ENCODE results near the gene METAP1D.
A peak's percentile ranks its signal among the peaks of the same experiment; 100 is the strongest.
"Not testable (repeated sequence)": the region's sequence is repeated elsewhere in the genome, so short reads cannot be mapped to it uniquely, and the experiment has no call there.

The METAP1D gene

DNA sequence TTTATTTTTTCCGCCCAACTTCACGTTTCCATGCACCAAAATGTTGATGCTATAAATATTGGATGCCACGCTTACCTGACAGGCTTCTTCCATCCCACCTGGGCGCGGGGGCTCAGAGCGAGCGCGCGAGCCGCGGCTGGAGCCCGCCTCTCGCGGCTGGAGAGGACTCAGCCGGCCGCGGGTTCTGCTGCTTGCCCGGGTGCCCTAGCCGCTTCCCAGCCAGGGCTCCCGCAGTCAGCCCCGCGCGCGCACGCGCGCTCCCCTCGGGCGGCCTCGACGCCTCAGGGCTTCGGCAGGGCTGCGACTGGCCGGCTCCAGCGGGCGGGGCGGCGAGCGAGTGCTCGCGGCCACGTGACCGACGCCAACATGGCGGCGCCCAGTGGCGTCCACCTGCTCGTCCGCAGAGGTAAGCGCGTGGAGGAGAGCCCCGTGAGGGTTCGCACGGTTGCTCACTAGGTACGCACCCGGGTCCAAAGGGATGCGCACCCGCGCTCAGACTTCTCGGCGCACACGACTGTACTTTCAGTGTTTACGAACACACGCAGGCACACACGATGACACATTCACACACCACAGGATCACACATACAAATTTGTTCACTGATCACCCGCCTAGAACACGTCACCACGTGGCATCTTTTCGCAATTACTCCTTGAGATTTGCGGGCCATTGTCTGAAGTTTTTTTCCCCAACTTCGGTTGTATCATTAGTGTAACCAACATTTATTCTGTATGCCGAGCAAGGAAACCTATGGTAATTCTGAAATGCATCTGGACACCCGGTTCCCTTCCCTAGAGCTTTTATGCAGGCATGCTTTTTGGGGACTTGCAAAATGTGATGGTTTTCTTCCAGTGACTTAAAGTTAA is at the start of gene METAP1D:
METAP1D (plus strand) TSS at position 350 of the 866 bp plus-strand sequence; CDS start at position 367, 17 bp downstream.
- DNase-seq (ENCODE audit: low read depth, low spot score), result peak; percentile 98

DNA sequence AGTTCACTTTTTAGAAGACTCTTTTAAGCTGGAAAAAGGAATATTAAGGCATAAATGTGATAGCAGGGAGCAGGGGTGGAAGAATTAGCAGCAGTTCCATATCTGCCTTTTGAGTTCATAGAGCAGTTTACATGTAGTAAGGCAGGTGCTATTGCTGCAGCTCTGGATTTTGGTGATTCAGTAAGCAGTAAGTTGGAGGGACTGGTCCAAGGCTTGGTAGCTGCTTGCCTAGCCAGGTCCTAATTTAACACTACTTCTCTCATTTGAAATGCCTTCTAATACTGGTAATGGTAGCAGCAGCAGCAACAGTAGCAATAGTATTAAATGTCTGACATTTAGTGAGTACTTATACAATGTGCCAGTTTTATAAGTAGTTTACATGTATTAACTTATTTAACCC is 47.5 kb upstream of the METAP1D start:
- no peak for DNase-seq (ENCODE audit: low read depth, low spot score)

DNA sequence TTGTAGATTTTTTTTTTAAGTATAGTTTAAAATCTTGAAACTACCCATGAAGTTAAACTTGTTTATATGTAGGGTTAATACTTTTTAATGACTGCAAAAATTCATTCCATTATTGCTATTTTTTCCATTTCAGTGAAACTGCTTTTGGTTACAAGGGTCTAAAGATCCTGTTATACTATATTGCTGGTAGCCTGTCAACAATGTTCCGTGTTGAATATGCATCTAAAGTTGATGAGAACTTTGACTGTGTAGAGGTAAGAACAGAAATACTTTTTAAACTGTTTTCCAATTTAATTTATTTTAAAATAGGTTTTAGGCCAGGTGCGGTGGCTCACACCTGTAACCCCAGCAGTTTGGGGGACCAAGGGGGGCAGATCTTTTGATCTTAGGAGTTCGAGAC is 47.0 kb upstream of the METAP1D start:
- no peak for DNase-seq (ENCODE audit: low read depth, low spot score)

DNA sequence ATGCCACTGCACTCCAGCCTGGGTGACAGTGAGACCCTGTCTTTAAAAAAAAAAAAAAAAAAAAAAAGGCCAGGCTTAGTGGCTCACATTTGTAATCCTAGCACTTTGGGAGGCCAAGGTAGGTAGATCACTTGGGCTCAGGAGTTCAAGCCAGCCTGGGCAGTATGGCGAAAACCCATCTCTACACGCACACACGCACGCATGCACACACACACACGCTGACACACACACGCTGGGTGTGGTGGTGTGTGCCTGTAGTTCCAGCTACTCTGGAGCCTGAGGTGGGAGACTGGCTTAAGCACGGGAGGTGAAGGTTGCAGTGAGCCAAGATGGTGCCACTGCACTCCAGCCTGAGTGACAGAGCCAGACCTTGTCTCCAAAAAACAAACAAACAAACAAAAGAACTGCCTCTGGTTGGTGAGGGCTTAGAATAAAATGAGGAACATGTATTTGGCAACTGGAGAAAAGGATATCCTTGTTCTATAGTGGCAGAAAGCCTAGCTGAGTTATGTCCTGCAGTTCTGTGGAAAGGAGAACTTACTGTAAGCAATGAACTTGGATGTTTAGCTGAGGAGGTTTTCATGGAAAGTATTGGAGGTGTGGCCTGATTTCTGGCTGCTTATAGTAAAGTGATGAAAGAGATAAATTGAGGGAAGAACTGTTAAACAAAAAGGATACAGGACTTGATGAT is 43.5 kb upstream of the METAP1D start:
- DNase-seq (ENCODE audit: low read depth, low spot score), result no peak

DNA sequence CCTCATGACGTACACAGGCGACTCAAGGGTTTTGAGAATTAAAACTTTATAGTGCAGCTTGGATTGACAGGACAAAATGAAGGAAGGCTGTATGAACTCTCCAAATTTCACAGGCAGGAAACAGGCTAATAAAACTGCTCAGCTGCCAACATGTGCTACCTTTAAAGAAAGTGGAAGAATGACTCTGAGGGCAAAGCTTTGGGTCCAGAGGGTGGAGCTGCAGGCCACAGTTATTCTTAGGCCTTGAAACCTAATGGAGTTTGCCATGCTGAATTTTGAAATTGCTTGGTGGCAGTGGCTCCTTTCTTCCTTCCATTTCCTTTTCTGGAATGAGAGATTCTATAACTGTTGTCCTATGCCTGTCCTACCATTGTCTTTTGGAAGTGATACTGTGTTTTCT is 42.7 kb upstream of the METAP1D start:
- DNase-seq (ENCODE audit: low read depth, low spot score), result no peak

DNA sequence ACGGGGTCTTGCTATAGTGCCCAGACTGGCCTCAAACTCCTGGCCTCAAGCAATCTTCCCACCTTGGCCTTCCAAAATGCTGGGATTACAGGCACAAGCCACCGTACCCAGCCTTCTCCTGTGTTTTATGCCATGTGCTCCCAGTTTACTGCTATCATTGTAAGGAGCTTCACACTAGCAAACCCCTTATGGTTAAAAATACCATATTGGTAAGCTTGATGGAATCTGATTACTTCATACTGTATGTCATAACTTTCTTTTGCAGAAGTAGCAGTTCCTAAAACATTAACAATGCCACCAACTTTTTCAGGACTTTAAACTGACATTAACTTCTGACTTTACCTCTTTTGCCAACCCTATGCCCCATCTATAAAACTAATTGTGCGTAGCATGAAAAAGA is 41.3 kb upstream of the METAP1D start:
- DNase-seq (ENCODE audit: low read depth, low spot score), result peak; percentile 6

DNA sequence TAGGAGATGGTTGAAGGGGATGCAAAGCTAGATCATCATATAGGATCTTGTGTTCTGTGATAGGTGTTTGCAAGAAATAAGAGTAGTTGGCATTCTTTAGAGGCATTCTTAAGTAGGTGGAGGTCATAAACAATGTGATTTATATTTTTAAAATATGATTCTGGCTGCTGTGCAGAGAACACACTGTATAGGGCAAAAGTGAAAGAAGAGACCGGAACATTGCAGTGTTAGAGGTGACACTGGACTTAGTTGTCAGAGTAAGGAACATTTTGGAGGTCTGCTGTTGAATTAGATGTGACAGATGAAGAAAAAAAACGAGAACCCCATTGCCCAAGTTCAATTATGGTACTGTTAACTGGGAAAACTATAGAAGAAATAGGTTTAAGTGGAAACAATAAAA is 39.8 kb upstream of the METAP1D start:
- no peak for DNase-seq (ENCODE audit: low read depth, low spot score)

DNA sequence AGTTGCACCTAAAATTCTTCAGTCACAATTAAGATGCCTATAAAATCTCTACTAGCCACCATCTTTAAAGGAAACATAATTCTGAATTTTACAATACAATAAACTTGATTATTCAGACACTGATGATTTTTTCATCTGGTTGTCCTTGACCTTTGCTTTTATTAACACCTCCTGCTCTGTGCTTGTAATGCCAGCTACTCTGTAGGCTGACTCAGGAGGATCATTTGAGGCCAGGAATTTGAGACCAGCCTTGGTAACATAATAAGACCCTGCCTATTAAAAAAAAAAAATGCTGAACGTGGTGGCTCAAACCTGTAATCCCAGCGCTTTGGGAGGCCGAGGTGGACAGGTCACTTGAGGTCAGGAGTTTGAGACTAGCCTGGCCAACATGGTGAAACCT is 39.2 kb upstream of the METAP1D start:
- no peak for DNase-seq (ENCODE audit: low read depth, low spot score)

DNA sequence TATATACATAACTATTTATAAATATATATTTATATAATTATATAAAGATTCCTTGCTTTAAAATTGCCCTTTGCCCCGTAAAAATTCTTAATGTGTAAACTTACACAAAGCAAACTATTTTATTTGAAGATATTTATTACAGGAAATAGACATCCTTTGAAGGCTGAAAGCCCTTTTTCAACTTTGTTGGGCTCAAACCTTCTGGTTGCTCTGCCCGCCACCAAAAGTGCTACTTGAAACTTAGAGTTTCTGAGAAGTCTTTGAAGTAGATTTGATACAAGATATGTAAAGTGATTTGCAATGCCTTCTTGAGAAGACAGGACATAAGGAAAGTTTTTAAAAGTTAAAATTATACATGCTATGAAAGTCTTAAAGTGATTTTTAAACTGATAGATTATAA is 36.6 kb upstream of the METAP1D start:
- DNase-seq (ENCODE audit: low read depth, low spot score), result no peak

DNA sequence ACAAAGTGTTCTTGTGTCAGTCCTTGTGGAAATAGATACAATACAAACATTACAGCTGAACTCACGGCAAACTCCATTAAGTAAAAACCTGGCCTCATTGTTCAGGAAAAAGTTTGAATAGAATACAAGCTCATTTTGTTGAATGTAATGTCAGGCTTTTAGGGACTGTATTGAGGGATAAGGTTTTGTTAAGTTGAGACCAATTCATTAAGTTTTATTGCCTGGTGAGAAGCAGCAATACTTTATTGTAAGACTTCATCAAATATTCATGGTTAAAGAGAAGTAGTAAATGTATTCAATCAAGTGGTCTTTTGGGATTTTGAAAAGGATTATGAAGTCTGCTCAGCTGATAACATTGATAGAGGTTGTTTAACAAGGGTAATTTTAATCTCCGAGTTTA is 35.4 kb upstream of the METAP1D start:
- DNase-seq (ENCODE audit: low read depth, low spot score), result no peak

DNA sequence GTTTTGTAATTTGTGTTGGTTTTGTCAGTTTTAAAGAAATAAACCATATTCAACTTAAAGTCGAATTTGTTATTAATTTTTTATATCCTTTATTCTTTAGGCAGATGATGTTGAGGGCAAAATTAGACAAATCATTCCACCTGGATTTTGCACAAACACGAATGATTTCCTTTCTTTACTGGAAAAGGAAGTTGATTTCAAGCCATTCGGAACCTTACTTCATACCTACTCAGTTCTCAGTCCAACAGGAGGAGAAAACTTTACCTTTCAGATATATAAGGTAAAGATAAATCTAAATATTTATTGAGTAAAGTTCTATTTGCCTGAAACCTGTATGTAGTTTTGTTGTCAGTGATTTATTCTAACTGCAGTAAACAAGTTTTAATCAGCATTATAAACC is 34.5 kb upstream of the METAP1D start:
- DNase-seq (ENCODE audit: low read depth, low spot score), result no peak

DNA sequence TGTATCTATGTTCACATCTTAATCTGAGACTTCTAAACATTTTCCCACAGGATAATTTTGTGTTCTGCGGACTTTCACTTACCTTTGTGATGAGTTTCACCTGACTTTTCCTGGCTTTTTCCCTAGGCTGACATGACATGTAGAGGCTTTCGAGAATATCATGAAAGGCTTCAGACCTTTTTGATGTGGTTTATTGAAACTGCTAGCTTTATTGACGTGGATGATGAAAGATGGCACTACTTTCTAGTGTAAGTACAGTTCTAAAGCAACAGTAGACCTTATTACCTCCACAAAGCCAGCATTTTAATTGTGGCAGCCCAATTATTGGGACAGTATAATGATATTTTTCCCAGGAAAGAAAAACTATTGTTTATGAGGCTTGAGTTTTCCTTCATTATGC is 34.1 kb upstream of the METAP1D start:
- DNase-seq (ENCODE audit: low read depth, low spot score), result no peak

DNA sequence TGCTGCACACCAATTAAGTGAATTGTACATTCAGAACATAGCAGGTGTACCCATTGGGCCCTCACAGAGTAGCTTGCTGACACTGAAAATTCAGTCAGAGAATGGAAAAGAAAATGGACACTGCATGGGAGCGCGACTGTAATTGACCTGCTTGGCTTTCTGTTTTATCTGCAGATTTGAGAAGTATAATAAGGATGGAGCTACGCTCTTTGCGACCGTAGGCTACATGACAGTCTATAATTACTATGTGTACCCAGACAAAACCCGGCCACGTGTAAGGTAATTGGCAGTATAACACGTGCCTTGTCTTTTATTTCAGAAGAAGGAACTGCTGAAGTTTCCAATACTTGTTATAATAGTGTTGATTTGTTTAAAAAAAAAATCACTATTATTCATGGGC is 33.5 kb upstream of the METAP1D start:
- no peak for DNase-seq (ENCODE audit: low read depth, low spot score)

DNA sequence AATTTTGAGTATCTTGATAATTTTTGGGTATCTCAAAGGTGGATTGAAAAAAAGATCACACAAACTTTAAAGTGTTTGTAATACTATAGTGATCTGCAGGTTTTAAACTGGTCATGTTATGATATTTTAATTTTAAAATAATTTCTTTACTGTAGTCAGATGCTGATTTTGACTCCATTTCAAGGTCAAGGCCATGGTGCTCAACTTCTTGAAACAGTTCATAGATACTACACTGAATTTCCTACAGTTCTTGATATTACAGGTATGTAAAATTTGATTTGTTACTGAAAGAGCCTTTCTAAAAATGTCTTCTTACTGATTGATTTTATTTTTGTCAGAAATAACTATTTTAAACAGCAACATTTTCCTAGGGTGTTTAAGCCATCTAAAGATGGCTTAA is 33.1 kb upstream of the METAP1D start:
- no peak for DNase-seq (ENCODE audit: low read depth, low spot score)

DNA sequence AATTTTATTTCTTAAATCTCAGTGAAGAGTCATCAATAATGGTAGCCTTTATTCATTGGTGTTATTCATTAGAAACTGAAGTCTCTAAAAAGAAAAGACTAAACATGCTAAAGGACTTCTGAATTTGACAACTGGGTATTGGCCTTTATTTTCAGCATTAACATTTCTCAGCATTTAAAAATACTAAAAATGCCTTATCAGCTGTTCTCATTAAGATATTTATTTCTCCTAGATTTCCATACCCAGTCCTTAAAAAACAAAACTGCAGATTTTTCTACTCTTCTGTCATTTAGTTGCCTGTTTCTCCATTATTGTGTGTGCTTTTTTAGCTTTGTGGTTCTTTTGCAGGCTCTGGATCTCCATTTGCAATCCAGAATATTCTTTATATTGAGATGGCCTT is 31.2 kb upstream of the METAP1D start:
- no peak for DNase-seq (ENCODE audit: low read depth, low spot score)

DNA sequence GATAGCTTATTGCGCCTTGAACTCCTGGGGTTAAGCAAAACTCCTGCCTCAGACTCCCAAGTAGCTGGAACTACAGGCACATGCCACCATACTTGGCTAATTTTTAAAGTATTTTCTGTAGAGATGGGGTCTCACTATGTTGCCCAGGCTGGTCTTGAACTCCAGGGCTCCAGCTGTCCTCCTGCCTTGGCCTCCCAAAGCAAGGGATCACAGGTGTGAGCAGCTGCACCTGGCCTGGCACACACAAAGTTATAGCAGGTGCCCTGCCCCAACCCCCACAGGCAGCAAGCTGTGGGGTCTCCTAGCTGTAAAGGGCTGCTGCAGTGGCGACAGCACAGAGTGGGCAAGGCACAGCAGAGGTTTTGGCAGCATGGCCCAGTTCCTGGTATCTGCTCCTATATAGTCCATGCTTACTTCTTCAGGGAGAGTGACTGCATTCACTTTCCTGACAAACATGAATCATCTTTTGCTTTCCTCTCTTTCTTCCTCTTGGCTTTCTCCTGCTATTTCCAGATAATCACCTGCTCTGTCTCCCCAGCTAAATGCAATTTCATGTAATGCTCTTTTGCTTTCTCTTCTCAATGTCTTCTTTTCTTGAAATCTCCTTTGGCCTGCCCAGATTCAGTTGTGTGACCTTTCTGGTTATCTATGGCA is 27.3 kb upstream of the METAP1D start:
- no peak for DNase-seq (ENCODE audit: low read depth, low spot score)

DNA sequence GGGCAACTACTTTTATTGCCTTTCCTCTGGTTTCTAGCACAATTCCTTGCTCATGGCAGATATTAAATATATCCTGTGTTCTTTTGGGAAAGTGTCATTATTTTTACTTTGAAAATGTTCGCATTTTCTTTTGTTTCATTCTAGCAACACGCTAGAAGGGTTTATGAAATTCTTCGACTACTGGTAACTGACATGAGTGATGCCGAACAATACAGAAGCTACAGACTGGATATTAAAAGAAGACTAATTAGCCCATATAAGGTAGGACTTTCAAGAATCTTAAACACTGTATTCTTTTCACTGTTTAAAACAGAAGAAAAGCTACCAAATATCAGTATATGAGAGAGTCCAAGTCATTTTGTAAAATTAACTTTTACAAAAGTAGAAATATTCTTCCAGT is 20.6 kb upstream of the METAP1D start:
- no peak for DNase-seq (ENCODE audit: low read depth, low spot score)

DNA sequence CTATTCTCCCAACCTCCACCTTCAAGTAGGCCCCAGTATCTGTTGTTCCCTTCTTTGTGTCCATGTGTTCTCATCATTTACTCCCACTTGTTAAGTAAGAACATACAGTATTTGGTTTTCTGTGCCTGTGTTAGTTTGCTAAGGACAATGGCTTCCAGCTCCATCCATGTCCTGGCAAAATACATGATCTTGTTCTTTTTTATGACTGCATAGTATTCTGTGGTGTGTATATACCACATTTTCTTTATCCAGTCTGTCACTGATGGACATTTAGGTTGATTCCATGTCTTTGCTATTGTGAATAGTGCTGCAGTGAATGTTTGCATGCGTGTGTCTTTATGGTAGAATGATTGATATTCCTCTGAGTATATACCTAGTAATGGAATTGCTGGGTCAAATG is 15.8 kb upstream of the METAP1D start:
- DNase-seq (ENCODE audit: low read depth, low spot score), result not testable (repeated sequence)

DNA sequence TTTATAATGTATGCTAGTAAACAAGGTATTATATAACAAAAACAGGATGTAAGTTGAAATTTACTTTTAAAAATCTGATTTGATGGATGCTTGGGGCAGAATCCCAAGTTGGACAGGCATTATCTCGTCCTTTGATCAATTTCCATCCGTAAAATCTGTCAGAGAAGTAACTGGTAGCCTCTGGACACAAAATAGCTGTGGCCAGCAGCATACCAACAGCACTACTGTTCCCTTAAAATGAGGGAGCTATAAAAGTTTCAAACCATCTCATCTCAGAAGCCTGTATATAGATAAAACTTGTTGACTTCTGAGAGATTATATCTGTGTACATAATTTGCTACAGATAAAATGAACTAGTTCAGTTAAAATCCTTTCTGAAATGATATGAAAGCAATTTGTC is 14.7 kb upstream of the METAP1D start:
- DNase-seq (ENCODE audit: low read depth, low spot score), result peak; percentile 25

DNA sequence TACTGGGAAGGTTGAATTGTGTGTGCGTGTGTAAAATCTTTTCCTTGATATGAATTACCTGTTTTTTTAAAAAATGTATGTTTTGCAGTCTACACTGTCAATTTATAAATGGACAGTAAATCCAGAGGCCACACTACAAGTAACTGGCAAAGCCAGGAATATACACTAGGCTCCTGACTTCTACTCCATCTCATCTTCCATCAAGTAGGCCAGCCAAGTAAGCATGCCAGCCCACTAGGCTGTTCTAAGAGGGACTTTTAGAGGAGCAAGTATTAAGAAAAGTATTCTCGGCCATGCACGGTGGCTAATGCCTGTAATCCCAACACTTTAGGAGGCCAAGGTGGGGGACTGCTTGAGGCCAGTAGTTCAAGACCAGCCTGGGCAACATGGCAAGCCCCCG is 13.0 kb upstream of the METAP1D start:
- DNase-seq (ENCODE audit: low read depth, low spot score), result no peak

DNA sequence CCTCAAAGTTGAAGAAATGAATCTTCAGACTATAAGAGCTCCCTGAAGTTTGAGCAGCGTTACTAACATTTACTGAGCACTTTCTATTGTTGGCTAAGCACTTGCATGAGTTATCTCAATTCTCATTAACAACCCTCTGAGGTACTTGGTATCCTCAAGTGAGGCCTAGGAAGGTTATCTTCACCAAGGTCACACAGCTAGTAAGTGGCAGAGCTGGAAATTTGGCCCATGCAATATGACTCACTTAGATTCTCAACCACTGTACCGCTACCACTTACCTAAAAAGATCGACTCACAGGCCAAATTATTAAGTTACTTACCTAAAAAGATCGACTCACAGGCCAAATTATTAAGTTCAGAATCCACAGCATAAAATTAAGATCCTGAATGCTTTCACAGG is 8.7 kb upstream of the METAP1D start:
- no peak for DNase-seq (ENCODE audit: low read depth, low spot score)

DNA sequence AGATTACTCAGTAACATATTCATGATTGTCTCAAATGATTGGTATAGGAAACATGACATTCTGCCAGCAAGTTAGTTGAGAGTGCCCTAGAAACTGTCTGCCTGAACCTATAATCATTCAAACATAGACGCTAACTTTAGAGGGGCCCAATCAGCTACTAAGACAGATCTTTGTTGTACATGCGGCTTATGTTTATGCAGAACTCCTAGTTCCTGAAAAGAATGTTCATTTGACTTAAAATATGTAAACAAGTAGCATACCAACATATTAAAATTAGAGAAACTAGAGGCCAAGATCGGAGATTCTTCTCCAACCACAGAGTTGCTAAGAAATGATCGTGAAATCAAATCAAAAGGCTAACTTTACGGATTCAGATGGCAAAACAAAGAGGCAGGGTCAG is 4.2 kb upstream of the METAP1D start:
- DNase-seq (ENCODE audit: low read depth, low spot score), result no peak

DNA sequence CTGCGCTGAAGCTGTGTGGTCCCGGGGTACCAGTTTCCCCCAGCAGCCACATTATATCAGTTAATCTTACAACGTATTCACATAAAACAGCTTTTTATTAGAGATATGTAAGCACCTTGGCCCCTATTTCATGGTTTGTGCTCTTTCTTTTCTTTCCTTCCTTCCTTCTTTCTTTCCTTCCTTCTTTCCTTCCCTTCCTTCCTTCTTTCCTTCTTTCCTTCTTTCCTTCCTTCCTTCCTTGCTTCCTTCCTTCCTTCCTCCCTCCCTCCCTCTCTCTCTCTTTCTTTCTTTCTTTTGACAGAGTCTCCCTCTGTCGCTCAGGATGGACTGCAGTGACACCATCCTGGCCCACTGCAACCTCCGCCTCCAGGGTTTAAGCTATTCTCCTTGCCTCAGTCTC is 3.7 kb upstream of the METAP1D start:
- no peak for DNase-seq (ENCODE audit: low read depth, low spot score)
